Cardiac fibroblast (primary cell): ENCODE measurements around the gene TUB.

Experiments used
- DNase-seq, 2 donors: peaks; one replicate each; pipeline versions ENCODE4 v3.0.0 to v3.0.0-alpha.2; 2010; ENCODE audit warnings: low read depth in 2 of 2
- H3K4me3 ChIP-seq, 2 donors: replicated peaks in 1 of 2; 1 replicate in 1 of 2; 2 replicates in 1 of 2; pipeline ENCODE4 v1.5.1; 2011; ENCODE audit warnings: low read depth in 2 of 2, low read length in 2 of 2, mild to moderate bottlenecking in 2 of 2, moderate library complexity in 1 of 2
- CTCF ChIP-seq: IDR thresholded peaks from one replicate; pipeline ENCODE4 v1.5.1; 2011; ENCODE audit warnings: low read depth, mild to moderate bottlenecking, low read length, inconsistent platforms

The TUB gene

DNA sequence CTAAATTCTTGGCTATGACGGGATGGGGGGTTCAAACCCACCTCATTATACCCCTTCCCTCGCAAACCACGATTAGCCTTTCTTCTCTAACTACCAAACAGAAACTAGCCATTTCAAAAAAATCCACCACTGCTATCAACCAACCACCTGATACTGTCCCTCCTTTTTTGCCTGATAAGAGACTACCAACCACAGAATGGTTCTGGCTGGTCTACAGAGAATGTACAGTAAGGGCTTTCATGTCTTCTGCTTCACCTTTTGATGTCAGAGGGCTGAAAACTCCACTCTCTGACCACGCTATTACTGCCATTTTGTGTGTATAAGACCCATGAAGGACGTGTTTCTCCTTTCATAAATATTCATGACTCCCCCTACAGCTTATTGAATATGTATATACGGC, 68.7 kb downstream of the TUB start:
- no peak for TF ChIP-seq CTCF
- no peak overlapping the region for H3K4me3 ChIP-seq
- no peak for DNase-seq
